Measurements from ENCODE around the gene EIF3B. TPM values are rescaled to one million over a fixed set of nuclear protein-coding genes. Genes with fewer than 3 reads are reported as not detected.

Gene EIF3B
- total RNA-seq, 2 experiments from 2014 or later: 252 to 256 TPM

- intact Hi-C loops (cut with micrococcal nuclease): no loop called here
- POLR2A ChIA-PET: interaction anchor here (0.6 to 2.8 kb wide), 5 partner anchors 11 to 37 kb away, joined by 3 to 10 read pairs (median 3); no protein-coding TSS in a partner anchor
- ATAC-seq (no peak), DNase-seq (no peak)
- H3K36me3 Mint-ChIP-seq (ENCODE audit: low read depth): peaks cover 59% of the 10 kb centered on the region
- no peaks in the 10 kb centered on the region for H3K9me3 Mint-ChIP-seq
- no peak overlapping the region for H3K4me3 Mint-ChIP-seq
- H3K4me1 Mint-ChIP-seq (ENCODE audit: low read depth): peaks cover 30% of the 10 kb centered on the region
- CTCF ChIA-PET: interaction anchor here (1.1 kb wide), 1 partner anchor 11 kb away, joined by 5 read pairs; no protein-coding TSS in a partner anchor
- peak overlapping the region; percentile 29 for H3K27ac Mint-ChIP-seq
- H3K27me3 Mint-ChIP-seq: no peaks in the 10 kb centered on the region
- no peak for TF ChIP-seq CTCF (IDR thresholded peaks at IDR 0.05)
Observed at GRCh38 chr7:2358968-2359527, 4.4 kb downstream of the EIF3B start.

GRCh38 chr7:2359610-2360009 lies 5.0 kb downstream of the EIF3B start:
- DNase-seq: no peak
- ChIA-PET CTCF (interaction anchor here (0.7 kb wide), 1 partner anchor 14 kb away, joined by 3 read pairs; no protein-coding TSS in a partner anchor), POLR2A (interaction anchor here (0.8 to 2.8 kb wide), 4 partner anchors 11 to 17 kb away, joined by 3 to 10 read pairs (median 4); no protein-coding TSS in a partner anchor)
- Mint-ChIP-seq H3K27ac (peak overlapping the region; percentile 29), H3K27me3 (no peaks in the 10 kb centered on the region), H3K36me3 (ENCODE audit: low read depth) (peaks cover 64% of the 10 kb centered on the region), H3K9me3 (no peaks in the 10 kb centered on the region), H3K4me1 (ENCODE audit: low read depth) (peaks cover 30% of the 10 kb centered on the region), H3K4me3 (no peak overlapping the region)
- no peak for ATAC-seq
- intact Hi-C loops (cut with micrococcal nuclease): no loop called here
- no peak for TF ChIP-seq CTCF (IDR thresholded peaks at IDR 0.05)

- intact Hi-C loops (cut with micrococcal nuclease): no loop called here
- Mint-ChIP-seq H3K9me3 (no peaks in the 10 kb centered on the region), H3K27ac (no peak overlapping the region), H3K27me3 (no peaks in the 10 kb centered on the region), H3K36me3 (ENCODE audit: low read depth) (peaks cover 67% of the 10 kb centered on the region), H3K4me1 (ENCODE audit: low read depth) (peaks cover 30% of the 10 kb centered on the region), H3K4me3 (no peak overlapping the region)
- ATAC-seq (no peak), DNase-seq (no peak)
- CTCF ChIA-PET: no interaction called here
- no peak for TF ChIP-seq CTCF (IDR thresholded peaks at IDR 0.05)
- POLR2A ChIA-PET: interaction anchor here (2.8 kb wide), 1 partner anchor 16 kb away, joined by 10 read pairs; no protein-coding TSS in a partner anchor
Observed at GRCh38 chr7:2360796-2361195, 6.2 kb downstream of the EIF3B start.

- intact Hi-C loops (cut with micrococcal nuclease): no loop called here
- ChIA-PET POLR2A (interaction anchor here (0.9 to 1.4 kb wide), 4 partner anchors 10 to 127 kb away, joined by 3 read pairs; no protein-coding TSS in a partner anchor), CTCF (no interaction called here)
- no peaks in the 10 kb centered on the region for H3K9me3 Mint-ChIP-seq
- H3K27ac Mint-ChIP-seq: no peak overlapping the region
- no peak for DNase-seq
- TF ChIP-seq CTCF (IDR thresholded peaks at IDR 0.05): no peak
- H3K4me3 Mint-ChIP-seq: no peak overlapping the region
- H3K36me3 Mint-ChIP-seq (ENCODE audit: low read depth): peaks cover 69% of the 10 kb centered on the region
- peaks cover 19% of the 10 kb centered on the region for H3K4me1 Mint-ChIP-seq (ENCODE audit: low read depth)
- H3K27me3 Mint-ChIP-seq: no peaks in the 10 kb centered on the region
- no peak for ATAC-seq
Observed at GRCh38 chr7:2362385-2363088, 7.9 kb downstream of the EIF3B start.

- ATAC-seq (no peak), DNase-seq (no peak)
- intact Hi-C loops (cut with micrococcal nuclease): no loop called here
- TF ChIP-seq CTCF (IDR thresholded peaks at IDR 0.05): no peak
- Mint-ChIP-seq H3K9me3 (no peaks in the 10 kb centered on the region), H3K27ac (no peak overlapping the region), H3K27me3 (no peaks in the 10 kb centered on the region), H3K4me3 (no peak overlapping the region), H3K36me3 (ENCODE audit: low read depth) (peaks cover 68% of the 10 kb centered on the region), H3K4me1 (ENCODE audit: low read depth) (no peaks in the 10 kb centered on the region)
- POLR2A ChIA-PET: interaction anchor here (0.7 to 2.0 kb wide), 4 partner anchors 12 to 148 kb away, joined by 3 to 9 read pairs (median 6); no protein-coding TSS in a partner anchor
- CTCF ChIA-PET: interaction anchor here (0.7 to 1.1 kb wide), 2 partner anchors 21 to 314 kb away, joined by 3 to 4 read pairs; no protein-coding TSS in a partner anchor
Observed at GRCh38 chr7:2369139-2369538, 14.5 kb downstream of the EIF3B start.

All from activated CD8-positive, alpha-beta T cell treated with anti-CD3 and anti-CD28 coated beads for 36 hours (primary cell).